H9 (cell line): Measurements from ENCODE around the gene C12orf75. TPM values are rescaled to one million over a fixed set of nuclear protein-coding genes. Genes with fewer than 3 reads are reported as not detected.

Experiments
- DNase-seq: peaks from one replicate; pipeline ENCODE4 v3.0.0-alpha.2; 2017
- H2AFZ ChIP-seq: one replicate; pipeline ENCODE4 v1.6.1; 2013; ENCODE audit warnings: mild to moderate bottlenecking, low read length, control low read depth, moderate library complexity
- H2AK5ac ChIP-seq: 2 replicates; pipeline ENCODE4 v1.6.1; 2013; ENCODE audit warnings: low read length, control low read depth, mixed read lengths; ENCODE audit not compliant: insufficient read length
- H2BK120ac ChIP-seq: one replicate; pipeline ENCODE4 v1.6.1; 2013; ENCODE audit warnings: low read depth, mild to moderate bottlenecking, low read length, control low read depth, inconsistent platforms; ENCODE audit not compliant: poor library complexity, severe bottlenecking
- H2BK12ac ChIP-seq: 2 replicates; pipeline ENCODE4 v1.6.1; 2013; ENCODE audit warnings: low read length, control low read depth, mixed read lengths, low read depth; ENCODE audit not compliant: insufficient read length
- H2BK15ac ChIP-seq: 2 replicates; pipeline ENCODE4 v1.6.1; 2013; ENCODE audit warnings: low read depth, low read length, control low read depth
- H2BK20ac ChIP-seq: one replicate; pipeline ENCODE4 v1.6.1; 2013; ENCODE audit warnings: low read depth, mild to moderate bottlenecking, low read length, control low read depth, inconsistent platforms; ENCODE audit not compliant: poor library complexity, severe bottlenecking
- H2BK5ac ChIP-seq: 2 replicates; pipeline ENCODE4 v1.6.1; 2013; ENCODE audit warnings: low read length, control low read depth, mixed read lengths; ENCODE audit not compliant: insufficient read length
- H3K14ac ChIP-seq: 2 replicates; pipeline ENCODE4 v1.6.1; 2013; ENCODE audit warnings: low read length, control low read depth; ENCODE audit not compliant: insufficient read depth
- H3K18ac ChIP-seq: 2 replicates; pipeline ENCODE4 v1.6.1; 2013; ENCODE audit warnings: low read depth, mild to moderate bottlenecking, mixed read lengths, low read length, control low read depth; ENCODE audit not compliant: insufficient read length
- H3K23ac ChIP-seq: 2 replicates; pipeline ENCODE4 v1.6.1; 2013; ENCODE audit warnings: low read length, control low read depth, mixed read lengths, low read depth; ENCODE audit not compliant: insufficient read length
- H3K23me2 ChIP-seq: 2 replicates; pipeline ENCODE4 v1.6.1; 2013; ENCODE audit warnings: low read depth, mild to moderate bottlenecking, mixed read lengths, low read length, control low read depth; ENCODE audit not compliant: insufficient read length, poor library complexity, severe bottlenecking
- H3K27ac ChIP-seq: 2 replicates; pipeline ENCODE4 v1.5.1; 2013; ENCODE audit warnings: low read length, control low read depth, mixed read lengths, low read depth; ENCODE audit not compliant: insufficient read length
- H3K27me3 ChIP-seq: 2 replicates; pipeline ENCODE4 v1.6.1; 2013; ENCODE audit warnings: low read length, control low read depth, inconsistent platforms; ENCODE audit not compliant: insufficient read depth
- H3K4ac ChIP-seq: 2 replicates; pipeline ENCODE4 v1.6.1; 2013; ENCODE audit warnings: low read depth, mild to moderate bottlenecking, control low read depth, inconsistent platforms, low read length, moderate library complexity
- H3K4me1 ChIP-seq: 2 replicates; pipeline ENCODE4 v1.6.1; 2013; ENCODE audit warnings: low read length, control low read depth, inconsistent platforms; ENCODE audit not compliant: insufficient read depth
- H3K4me2 ChIP-seq: 2 replicates; pipeline ENCODE4 v1.6.1; 2013; ENCODE audit warnings: low read length, control low read depth, mixed read lengths; ENCODE audit not compliant: insufficient read length, insufficient read depth
- H3K56ac ChIP-seq: 2 replicates; pipeline ENCODE4 v1.6.1; 2013; ENCODE audit warnings: low read depth, mild to moderate bottlenecking, mixed read lengths, low read length, control low read depth; ENCODE audit not compliant: insufficient read length
- H3K79me1 ChIP-seq: 2 replicates; pipeline ENCODE4 v1.6.1; 2013; ENCODE audit warnings: low read depth, mild to moderate bottlenecking, moderate library complexity, low read length, control low read depth, inconsistent platforms; ENCODE audit not compliant: insufficient read depth, poor library complexity, severe bottlenecking
- H3K79me2 ChIP-seq: 2 replicates; pipeline ENCODE4 v1.6.1; 2013; ENCODE audit warnings: low read length, control low read depth, inconsistent platforms; ENCODE audit not compliant: insufficient read depth
- H3K9ac ChIP-seq: 2 replicates; pipeline ENCODE4 v1.6.1; 2013; ENCODE audit warnings: low read length, control low read depth, mixed read lengths; ENCODE audit not compliant: insufficient read length; ENCODE audit errors: extremely low read depth
- H3K9me3 ChIP-seq: one replicate; pipeline ENCODE4 v1.6.1; 2013; ENCODE audit warnings: low read depth, low read length, inconsistent platforms; ENCODE audit not compliant: control insufficient read depth
- H3T11ph ChIP-seq: one replicate; pipeline ENCODE4 v1.6.1; 2013; ENCODE audit warnings: mild to moderate bottlenecking, low read length, control low read depth, inconsistent platforms
- H4K20me1 ChIP-seq: one replicate; pipeline ENCODE4 v1.6.1; 2013; ENCODE audit not compliant: control insufficient read depth, insufficient read length, insufficient read depth
- H4K5ac ChIP-seq: 2 replicates; pipeline ENCODE4 v1.6.1; 2013; ENCODE audit warnings: low read depth, mild to moderate bottlenecking, mixed read lengths, low read length, control low read depth; ENCODE audit not compliant: insufficient read length
- H4K8ac ChIP-seq: replicated peaks from 2 replicates; pipeline ENCODE4 v1.6.1; 2013; ENCODE audit warnings: low read length, control low read depth, mixed read lengths, low read depth; ENCODE audit not compliant: insufficient read length
- H4K91ac ChIP-seq: 2 replicates; pipeline ENCODE4 v1.6.1; 2013; ENCODE audit warnings: low read depth, mild to moderate bottlenecking, moderate library complexity, mixed read lengths, low read length, control low read depth; ENCODE audit not compliant: insufficient read length
- H3K27ac Mint-ChIP-seq, 3 experiments: 2 replicates in 2 of 3; 3 replicates in 1 of 3; pipeline ENCODE4 v1.8.0; 2020 to 2021; ENCODE audit warnings: mixed read lengths in 3 of 3, mild to moderate bottlenecking in 1 of 3, moderate library complexity in 1 of 3
- H3K27me3 Mint-ChIP-seq: 2 replicates; pipeline ENCODE4 v1.8.0; 2021; ENCODE audit warnings: low read depth, mild to moderate bottlenecking, moderate library complexity, mixed read lengths
- H3K36me3 Mint-ChIP-seq, 3 experiments: 2 replicates in 2 of 3; 3 replicates in 1 of 3; pipeline ENCODE4 v1.8.0; 2020 to 2021; ENCODE audit warnings: low read depth in 3 of 3, mixed read lengths in 3 of 3; ENCODE audit not compliant: insufficient read depth in 1 of 3
- H3K4me1 Mint-ChIP-seq, 2 experiments: 2 replicates each; pipeline ENCODE4 v1.8.0; 2020; ENCODE audit warnings: mixed read lengths in 2 of 2
- H3K4me3 Mint-ChIP-seq, 2 experiments: 2 replicates in 1 of 2; 3 replicates in 1 of 2; pipeline ENCODE4 v1.8.0; 2020 to 2021; ENCODE audit warnings: mild to moderate bottlenecking in 2 of 2, mixed read lengths in 2 of 2, moderate library complexity in 1 of 2
- H3K9me3 Mint-ChIP-seq, 2 experiments: 2 replicates in 1 of 2; 3 replicates in 1 of 2; pipeline ENCODE4 v1.8.0; 2020; ENCODE audit warnings: mild to moderate bottlenecking in 2 of 2, mixed read lengths in 2 of 2, moderate library complexity in 1 of 2
- CTCF ChIP-seq: fragments of 200-600 bp; sonication (generic); conservative IDR thresholded peaks from 3 replicates; pipeline ENCODE4 v1.8.0; 2021; ENCODE audit warnings: antibody characterized with exemption, mild to moderate bottlenecking
- WGBS: extraction: QIAGEN DNeasy Blood & Tissue Kit; methylation state at CpG from one replicate; pipeline ENCODE4 v1.1.7; 2013; ENCODE audit warnings: missing lambda C conversion rate, low lambda C conversion rate, mixed read lengths; ENCODE audit not compliant: insufficient read length; ENCODE audit errors: extremely low coverage; 5-methylcytosine and 5-hydroxymethylcytosine counted together
- total RNA-seq: library from RNA; stranded (reverse); gene quantifications from 2 replicates; pipeline ENCODE4 v1.2.1, GENCODE V29; 2021

The C12orf75 gene
- total RNA-seq, 1 experiment from 2014 or later, result 37.9 TPM

- Histone ChIP-seq H2AFZ (no peak overlapping the region), H3T11ph (no peak overlapping the region), H2BK20ac (no peak overlapping the region), H4K5ac (no peak overlapping the region), H3K18ac (no peak overlapping the region), H3K23ac (no peak overlapping the region), H3K4ac (no peak overlapping the region), H2BK5ac (no peak overlapping the region), H3K79me2 (no peaks in the 10 kb centered on the region), H3K56ac (no peak overlapping the region), H4K91ac (no peak overlapping the region), H3K27me3 (no peaks in the 10 kb centered on the region), H3K14ac (no peak overlapping the region), H3K79me1 (peaks cover 6% of the 10 kb centered on the region), H3K9me3 (no peaks in the 10 kb centered on the region), H3K27ac (no peak overlapping the region), H3K4me2 (no peak overlapping the region), H3K4me1 (0 out of 2 replicates have a peak, but pooled peaks cover 4% of the 10 kb centered on the region), H2BK12ac (no peak overlapping the region), H3K23me2 (no peaks in the 10 kb centered on the region), H2BK120ac (no peak overlapping the region), H4K20me1 (no peaks in the 10 kb centered on the region), H2BK15ac (no peak overlapping the region), H2AK5ac (no peak overlapping the region), H3K9ac (no peak overlapping the region), H4K8ac (no peak overlapping the region)
- Mint-ChIP-seq H3K4me3 (no peak overlapping the region), H3K27me3 (peaks cover 20% of the 10 kb centered on the region), H3K9me3 (peaks cover 17 to 18% of the 10 kb centered on the region in 2 experiments), H3K27ac (no peak overlapping the region; a peak in 1 of 7 replicates), H3K4me1 (peaks cover 19 to 37% of the 10 kb centered on the region in 2 experiments), H3K36me3 (peaks cover 23 to 24% (median 23%) of the 10 kb centered on the region in 3 experiments)
- DNase-seq, result no peak
- TF ChIP-seq CTCF, result no peak
- no CpG with 5 or more reads among the region's 3 CpGs for WGBS
Observed at GRCh38 chr12:105337391-105337790, 6.9 kb downstream of the C12orf75 start.
